Activated naive CD4-positive, alpha-beta T cell treated with Interleukin-2 at 50 U/mL for 16 hours (primary cell): ENCODE measurements around the gene AFF3.
"Not testable (repeated sequence)": the region's sequence is repeated elsewhere in the genome, so short reads cannot be mapped to it uniquely, and the experiment has no call there.

Experiments
- DNase-seq: peaks from one replicate; pipeline ENCODE4 v3.0.0-alpha.2; 2020

The AFF3 gene, protein sequence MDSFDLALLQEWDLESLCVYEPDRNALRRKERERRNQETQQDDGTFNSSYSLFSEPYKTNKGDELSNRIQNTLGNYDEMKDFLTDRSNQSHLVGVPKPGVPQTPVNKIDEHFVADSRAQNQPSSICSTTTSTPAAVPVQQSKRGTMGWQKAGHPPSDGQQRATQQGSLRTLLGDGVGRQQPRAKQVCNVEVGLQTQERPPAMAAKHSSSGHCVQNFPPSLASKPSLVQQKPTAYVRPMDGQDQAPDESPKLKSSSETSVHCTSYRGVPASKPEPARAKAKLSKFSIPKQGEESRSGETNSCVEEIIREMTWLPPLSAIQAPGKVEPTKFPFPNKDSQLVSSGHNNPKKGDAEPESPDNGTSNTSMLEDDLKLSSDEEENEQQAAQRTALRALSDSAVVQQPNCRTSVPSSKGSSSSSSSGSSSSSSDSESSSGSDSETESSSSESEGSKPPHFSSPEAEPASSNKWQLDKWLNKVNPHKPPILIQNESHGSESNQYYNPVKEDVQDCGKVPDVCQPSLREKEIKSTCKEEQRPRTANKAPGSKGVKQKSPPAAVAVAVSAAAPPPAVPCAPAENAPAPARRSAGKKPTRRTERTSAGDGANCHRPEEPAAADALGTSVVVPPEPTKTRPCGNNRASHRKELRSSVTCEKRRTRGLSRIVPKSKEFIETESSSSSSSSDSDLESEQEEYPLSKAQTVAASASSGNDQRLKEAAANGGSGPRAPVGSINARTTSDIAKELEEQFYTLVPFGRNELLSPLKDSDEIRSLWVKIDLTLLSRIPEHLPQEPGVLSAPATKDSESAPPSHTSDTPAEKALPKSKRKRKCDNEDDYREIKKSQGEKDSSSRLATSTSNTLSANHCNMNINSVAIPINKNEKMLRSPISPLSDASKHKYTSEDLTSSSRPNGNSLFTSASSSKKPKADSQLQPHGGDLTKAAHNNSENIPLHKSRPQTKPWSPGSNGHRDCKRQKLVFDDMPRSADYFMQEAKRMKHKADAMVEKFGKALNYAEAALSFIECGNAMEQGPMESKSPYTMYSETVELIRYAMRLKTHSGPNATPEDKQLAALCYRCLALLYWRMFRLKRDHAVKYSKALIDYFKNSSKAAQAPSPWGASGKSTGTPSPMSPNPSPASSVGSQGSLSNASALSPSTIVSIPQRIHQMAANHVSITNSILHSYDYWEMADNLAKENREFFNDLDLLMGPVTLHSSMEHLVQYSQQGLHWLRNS (N-terminal part only)

DNA sequence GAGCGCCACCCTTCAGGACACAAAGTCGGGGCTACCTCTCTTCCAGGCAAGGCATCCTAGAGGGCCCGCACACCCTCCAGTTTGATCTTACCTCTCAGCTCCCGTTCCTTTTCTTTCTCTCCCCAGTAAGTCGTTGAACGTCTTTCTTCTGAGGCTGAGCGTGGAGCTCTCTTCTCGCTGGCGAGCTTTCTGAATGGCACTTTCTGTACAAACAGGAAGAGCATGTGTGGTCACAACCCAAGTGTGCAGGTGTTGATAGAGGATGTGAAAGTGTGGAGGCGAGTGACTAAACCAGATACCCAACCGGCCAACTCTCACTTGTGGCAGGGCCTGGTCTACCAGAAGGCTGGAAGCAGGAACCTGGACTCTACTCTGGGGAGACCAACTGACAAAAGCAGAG lies at the start of gene AFF3:
Gene AFF3, minus strand, starts transcription at position 198 of the 400 bp plus-strand sequence. CDS start 38,136 bp downstream, outside the sequence.
- DNase-seq, result peak; percentile 28

DNA sequence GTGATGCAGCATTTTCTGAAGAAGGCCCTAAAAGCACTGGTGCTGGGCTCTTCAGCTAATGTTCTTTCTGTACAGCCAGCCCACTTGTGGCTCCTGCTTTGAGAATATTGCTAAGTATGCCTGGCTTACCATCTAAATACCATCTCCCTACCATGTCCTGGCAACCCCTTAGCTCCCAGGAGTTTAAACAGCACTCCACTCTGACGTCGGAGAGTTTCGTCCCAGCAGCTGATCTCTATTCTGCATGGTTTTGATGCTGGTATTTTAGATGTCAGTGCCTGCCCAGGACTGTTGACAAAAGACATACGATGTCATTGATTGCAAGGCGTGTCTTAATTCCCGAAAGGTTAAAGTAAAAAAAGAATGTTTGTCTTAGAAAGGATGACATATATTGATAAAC lies 47.0 kb upstream of the AFF3 start:
- DNase-seq, result no peak

- no peak for DNase-seq
Observed at GRCh38 chr2:100188326-100188725, 45.9 kb upstream of the AFF3 start.

- DNase-seq, result no peak
Observed at GRCh38 chr2:100186126-100186525, 43.7 kb upstream of the AFF3 start.

DNA sequence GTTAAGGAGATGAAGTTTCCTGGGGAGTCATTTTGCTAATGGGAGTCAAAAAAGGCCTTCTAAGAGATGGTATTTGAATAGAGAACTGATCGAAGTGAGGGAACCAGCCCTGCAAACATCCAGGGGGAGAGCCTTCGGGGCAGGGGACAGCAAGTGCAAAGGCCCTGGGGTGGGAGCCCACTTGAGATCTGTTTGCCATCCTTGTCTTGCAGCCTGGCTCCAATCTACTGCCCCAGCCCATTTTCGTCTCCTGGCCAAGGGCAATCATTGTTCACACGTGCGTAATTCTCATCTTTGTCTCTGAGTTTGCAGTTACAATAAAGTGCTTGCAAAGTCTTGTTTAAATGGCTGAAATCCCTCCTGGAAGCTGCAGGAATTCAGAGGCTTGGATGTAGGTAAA lies 43.1 kb upstream of the AFF3 start:
- no peak for DNase-seq

DNA sequence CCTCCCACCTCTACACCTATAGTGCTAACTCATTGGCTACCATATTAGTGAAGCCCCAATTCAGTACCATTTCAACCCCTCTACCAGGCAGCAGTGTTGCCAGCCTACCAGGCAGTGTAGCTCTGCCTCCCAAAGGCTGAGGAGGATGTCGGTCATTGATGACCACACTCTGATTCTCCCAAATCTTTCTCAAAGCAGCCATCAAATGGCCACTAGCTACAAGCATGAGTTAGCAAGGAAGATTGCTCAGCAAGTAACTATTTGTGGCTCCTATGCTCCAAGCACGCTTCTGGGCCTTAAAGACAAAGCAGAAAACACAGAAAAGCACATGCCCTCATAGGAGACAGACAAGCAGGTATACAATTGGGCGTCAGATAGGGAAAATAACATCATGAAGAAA lies 42.7 kb upstream of the AFF3 start:
- DNase-seq, result no peak

DNA sequence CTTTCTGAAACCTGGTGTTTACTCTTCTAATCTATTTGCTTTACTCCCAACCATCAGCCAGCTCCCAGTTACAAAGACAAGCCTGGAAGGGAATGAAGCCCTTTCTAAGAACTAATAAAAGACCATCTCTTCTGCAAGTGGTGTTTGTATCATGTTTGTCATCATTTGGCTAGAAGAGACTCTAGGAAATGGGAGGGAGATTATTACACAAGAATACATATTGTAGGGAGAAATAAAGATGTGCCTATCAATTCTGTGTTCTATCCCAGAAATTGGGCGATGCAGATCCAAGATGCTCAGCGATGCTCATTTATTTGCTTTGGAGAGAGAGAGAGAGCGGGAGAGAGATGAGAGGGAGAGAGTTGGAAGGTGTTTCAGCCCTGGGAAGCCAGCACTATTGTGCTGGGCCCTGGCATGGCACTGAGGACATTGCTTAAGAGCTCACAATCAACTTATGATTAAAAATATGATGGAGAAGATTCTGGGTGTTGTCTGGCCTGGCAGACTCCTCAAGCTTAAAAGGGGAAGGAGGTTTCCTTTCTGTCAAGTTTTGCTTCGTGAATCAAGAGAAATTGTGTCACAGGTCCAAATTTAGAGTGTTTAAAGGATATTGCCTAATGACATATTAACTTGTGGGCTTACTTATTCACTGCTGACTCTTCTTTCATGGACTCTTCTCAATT lies 41.8 kb upstream of the AFF3 start:
- DNase-seq, result no peak

DNA sequence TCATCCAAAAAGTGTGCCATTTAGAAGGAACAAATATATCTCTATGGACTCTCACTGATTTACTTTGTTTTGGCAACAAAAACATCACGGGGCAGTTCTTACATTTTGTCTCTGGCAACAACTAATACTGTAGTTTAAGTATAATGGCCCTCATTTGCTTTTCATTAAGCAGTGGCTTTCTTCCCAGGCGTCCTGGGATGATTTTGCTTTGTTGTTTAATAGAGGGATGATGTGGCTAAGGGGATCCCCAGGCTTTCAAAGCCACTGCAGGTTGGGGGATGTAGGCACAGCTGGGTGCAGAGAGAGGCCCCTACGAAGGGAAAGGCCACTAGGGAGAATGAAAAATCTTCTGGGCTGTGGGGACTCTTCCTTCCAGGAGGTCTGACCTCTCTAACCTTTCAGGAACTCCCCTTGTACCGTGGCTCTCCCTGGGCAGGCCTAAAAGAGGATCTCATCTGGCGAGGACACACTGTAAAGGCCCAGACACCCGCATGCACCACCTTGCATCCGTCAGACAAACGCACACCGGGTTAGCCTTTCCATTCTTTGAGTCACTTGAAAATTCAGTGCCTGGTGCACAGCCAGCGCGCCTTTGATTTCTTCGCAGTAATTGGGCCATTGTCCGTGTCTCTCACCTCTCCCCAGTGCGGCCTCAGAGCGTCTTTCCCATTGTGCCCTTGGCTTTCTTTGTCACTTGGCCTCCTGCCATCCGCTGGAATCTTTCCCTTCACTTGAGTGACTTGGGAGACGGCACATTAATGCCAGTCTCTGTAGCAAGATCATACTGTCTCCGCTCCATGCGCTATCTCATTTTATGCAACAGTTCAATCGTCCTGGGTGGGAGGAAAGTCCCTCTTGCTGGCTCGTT lies 40.3 kb upstream of the AFF3 start:
- no peak for DNase-seq

DNA sequence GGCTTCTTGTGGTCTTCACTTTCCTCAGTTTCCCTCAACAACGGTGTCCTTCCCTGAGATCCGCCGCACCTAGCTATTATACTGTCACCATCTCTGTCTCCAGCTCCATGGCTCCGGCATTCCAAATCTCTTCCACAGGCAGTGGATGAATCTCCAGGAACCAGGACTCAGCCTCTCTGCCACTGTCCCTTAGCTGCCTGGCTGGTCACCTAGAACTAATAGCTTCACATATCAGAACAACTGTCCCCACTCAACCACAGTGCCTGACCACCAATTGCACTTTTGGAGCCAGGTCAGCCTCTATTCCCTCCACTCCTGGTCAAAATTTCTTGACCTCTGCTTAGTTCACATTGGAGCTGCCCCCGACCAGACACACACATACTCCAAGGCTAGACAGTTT lies 38.1 kb upstream of the AFF3 start:
- DNase-seq, result no peak

DNA sequence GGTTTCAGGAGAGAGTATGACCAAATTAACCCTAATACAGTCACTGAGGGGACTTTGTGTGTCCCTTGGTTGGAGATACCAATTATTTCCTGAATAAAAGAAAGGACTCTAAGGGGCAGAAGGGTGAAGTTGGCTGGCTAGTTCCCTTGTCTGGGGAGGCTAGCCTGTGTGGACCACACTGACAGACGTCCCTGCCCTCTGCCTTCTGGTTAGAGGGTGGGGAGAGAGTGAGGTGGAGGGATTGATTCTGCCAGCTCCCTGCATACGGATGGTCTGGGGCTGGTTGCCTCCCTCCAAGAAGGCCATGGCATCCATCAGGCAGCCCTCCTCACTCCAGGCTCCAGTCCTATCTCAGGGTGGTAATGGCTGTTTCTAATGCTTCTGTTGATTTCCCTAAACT lies 37.4 kb upstream of the AFF3 start:
- no peak for DNase-seq

DNA sequence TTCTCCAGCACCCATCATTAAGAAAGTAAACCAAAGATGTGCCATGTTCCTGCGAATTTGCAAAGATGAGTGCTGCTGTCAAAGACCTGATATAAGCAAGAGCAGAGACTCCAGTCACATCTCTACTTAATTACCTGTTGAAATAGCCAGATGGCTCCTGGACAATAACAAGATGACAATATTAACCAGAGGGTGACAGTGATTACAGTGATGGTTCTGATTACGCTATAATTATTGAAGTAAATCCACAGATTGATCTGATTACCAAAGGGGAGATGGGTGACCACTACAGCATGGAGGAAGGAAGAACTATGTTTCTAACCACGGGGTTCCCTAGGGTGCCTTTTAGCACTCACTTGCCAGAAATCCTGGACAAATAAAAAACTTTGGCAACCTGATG lies 36.5 kb upstream of the AFF3 start:
- no peak for DNase-seq

- peak; percentile 9 for DNase-seq
Observed at GRCh38 chr2:100178085-100178788, 35.8 kb upstream of the AFF3 start.

GRCh38 chr2:100176925-100177324 lies 34.5 kb upstream of the AFF3 start:
- DNase-seq, result no peak

GRCh38 chr2:100174026-100174431 lies 31.6 kb upstream of the AFF3 start:
- no peak for DNase-seq

- DNase-seq, result no peak
Observed at GRCh38 chr2:100166701-100167100, 24.3 kb upstream of the AFF3 start.

- no peak for DNase-seq
Observed at GRCh38 chr2:100163605-100164004, 21.2 kb upstream of the AFF3 start.

DNA sequence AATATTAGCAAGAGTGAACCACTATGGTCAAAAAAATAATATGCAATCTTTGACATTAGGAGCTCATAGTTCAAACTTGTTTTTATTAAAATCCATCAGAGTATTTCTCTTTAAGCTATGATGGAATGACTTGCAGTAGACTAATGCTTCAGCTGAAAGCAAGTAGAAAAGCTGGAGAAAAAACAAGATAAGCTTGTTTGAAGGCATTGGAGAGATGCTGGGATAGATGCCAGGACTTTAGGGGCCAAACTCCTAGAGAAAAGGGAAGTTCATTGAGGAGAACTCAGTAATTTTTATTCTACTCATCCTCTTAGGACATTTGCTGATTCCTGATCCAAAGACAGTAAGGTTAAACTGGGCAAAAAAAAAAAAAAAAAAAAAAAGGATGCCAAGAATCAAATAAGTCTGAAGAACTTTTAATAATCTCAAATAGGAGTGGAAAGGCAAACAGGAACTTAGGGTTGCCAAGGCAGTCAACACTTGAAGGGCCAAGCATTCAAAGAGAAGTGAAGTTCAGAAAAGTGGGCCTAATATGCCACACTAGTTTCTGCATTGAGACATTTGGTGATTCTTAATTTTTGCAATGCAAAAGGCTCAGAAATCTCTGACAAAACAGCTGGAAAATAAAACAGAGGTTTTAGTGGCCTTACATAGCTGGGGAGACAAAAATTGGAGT lies 19.7 kb upstream of the AFF3 start:
- no peak for DNase-seq

GRCh38 chr2:100160396-100160795 lies 18.0 kb upstream of the AFF3 start:
- no peak for DNase-seq

DNA sequence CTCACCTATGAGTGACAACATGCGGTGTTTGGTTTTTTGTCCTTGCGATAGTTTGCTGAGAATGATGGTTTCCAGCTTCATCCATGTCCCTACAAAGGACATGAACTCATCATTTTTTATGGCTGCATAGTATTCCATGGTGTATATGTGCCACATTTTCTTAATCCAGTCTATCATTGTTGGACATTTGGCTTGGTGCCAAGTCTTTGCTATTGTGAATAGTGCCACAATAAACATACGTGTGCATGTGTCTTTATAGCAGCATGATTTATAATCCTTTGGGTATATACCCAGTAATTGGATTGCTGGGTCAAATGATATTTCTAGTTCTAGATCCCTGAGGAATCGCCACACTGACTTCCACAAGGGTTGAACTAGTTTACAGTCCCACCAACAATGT lies 9.4 kb upstream of the AFF3 start:
- DNase-seq, result not testable (repeated sequence)

GRCh38 chr2:100151310-100151709 lies 8.9 kb upstream of the AFF3 start:
- DNase-seq, result no peak
